ACHN (cell line): ENCODE data around the gene POU3F3.

Experiments
- DNase-seq: peaks from one replicate; pipeline ENCODE4 v3.0.0-alpha.2; 2015
- in situ Hi-C: cut with HindIII; loops from 2 replicates; pipeline ENCODE4 v1.10.0; 2017; ENCODE audit warnings: low sequenced_read_pairs, low pct_ligation_motif_present, low pct_unique_long_range_greater_than_20kb

POU3F3 gene

DNA sequence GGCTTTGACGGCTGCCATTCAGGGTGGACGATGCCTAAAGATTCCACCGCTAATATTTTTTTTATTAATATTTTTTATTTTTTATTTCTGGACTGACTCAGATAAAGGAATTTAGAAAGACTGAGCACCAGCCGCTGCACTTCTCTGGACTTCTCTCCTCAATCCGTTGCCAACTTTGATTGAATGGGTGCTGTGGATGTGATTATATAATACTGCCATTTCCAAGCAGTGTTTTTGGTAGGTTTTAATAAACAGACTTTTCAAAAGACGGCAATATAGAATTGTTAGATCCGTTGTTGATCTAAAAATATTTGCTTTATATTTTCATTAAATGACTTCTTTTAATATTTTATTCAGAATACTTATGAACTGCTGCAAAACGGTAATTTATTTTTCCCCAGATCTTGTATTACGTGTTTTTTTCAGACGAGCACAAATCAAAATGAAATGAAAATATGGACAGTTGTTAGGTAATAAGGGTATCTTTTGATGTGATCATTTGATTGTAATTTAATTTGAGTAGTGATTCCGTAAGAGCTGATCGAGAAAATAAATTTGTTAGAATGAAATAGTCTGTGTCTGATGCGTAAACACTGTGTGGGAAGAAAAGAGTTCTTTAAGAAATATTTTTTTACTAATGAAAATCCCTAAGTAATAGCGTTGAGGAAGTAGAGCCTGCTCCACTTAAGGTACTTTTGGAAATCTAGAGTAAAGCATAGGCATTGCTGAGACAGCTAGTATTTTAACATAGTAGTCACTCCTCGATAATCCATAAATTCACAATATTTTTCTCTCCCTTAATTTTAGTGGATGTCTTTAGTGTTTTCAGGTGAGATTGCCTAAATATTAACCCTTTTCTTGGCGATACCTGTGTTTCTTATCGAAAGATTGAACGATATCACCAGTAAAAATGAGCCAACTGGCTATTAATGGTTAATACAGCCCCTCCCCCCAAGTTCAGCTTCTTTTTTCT lies 4.4 kb downstream of the POU3F3 start:
- in situ Hi-C loops, result no loop called here
- DNase-seq, result peak; percentile 46

DNA sequence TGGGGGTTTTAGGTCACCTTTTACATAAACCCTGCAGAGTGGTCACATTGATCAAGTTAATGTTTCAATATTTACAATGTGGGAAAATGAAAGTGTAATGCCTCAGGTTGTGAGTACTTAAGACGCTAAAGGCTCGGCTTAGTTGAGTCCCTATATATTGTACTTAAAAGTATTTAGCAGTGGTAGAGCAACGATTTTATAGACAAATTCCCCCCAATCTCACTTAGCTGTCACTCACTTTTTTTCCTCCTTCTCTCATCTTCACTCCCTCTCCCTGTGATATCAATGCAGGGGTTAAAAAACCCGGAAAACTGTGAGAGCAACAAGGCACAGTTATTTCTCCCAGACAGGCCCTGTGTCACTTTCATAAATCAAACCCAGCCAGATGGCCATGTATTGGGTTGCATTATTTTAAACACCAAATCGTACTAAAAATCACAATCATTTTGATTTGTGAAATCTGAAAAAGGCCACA lies 5.4 kb downstream of the POU3F3 start:
- DNase-seq, result peak; percentile 62
- in situ Hi-C loops, result no loop called here

DNA sequence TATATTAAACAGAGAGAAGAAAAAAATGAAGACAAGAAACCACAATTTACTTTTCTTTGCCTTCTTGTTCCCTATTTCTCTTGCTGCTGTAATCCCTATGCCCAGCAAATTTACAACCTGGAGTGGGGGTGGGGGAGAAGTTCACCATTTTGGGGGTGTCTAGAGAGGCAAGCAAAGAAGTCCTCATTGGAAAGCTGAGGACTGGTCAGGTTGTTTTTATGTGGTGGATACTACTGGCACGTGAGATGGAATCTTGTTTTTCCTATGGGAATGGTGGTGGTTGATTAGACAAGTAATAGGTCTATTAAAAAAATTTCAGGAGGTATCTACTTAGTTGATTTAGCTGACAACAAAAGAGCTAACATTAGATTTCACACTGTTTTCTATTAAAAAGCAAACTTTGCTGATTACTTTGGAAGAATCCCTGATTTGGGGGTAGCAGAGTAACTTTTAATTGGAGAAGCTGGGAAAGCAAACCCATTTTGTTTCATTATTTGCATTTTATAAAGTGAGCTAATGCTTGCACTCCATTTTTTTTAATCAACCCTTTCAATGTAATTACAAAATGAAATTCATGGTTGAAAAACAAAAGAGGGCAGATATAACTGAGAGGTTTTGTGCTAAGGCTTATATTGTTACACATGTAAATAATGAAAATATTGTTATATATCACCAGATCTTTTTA lies 6.0 kb downstream of the POU3F3 start:
- DNase-seq, result no peak
- in situ Hi-C loops, result no loop called here

DNA sequence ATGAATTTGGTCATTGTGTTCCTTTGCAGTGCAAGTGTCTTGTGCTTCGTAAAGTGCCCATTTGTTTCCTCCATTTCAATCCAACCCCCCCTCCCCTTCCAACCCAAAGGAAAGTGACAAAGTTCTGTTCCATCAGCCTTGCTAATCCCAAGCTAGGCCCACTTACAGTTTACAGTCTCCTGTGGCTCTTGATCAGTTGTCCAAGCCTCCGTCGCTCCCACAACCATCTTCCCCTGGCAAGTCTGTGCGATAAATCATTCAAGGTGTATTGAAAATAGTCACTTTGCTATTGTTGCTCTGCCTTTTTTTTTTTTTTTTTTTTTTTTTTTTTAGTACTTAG lies 6.5 kb downstream of the POU3F3 start:
- DNase-seq, result peak; percentile 31
- in situ Hi-C loops, result no loop called here

DNA sequence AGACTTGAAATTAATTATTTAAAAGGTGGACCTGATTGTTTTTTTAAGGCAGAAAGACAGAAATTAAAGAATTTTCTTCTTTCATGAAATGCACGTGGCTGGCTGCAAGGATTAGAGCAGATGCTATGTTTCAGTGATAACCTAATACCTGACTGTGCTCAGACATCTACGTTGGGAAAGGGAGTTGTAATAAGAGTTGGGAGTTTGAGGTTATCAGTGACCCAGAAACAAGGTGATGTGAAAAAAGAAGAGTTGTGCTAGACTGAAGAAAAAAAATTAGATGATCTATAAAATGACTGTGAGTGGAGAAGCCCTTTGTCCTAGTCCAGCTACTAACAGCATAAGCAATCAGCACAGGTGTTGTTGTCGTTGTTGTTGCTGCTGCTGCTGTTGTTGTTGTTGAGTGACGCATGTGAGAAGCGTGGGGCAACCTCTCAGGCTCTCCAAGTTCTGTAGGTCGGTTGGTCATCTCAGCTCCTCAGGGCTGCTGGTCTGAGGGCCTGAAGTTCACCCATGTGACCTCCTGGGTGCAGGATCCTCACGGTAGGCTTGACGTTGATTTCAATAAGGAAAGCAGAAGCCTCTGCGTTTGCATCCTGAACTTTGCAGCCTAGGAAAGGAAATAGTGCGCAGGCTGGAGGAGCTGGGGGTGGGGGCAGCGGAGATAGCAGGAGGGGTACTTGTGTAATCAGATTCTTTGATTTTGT lies 7.6 kb downstream of the POU3F3 start:
- peak; percentile 63 for DNase-seq
- in situ Hi-C loops, result no loop called here

DNA sequence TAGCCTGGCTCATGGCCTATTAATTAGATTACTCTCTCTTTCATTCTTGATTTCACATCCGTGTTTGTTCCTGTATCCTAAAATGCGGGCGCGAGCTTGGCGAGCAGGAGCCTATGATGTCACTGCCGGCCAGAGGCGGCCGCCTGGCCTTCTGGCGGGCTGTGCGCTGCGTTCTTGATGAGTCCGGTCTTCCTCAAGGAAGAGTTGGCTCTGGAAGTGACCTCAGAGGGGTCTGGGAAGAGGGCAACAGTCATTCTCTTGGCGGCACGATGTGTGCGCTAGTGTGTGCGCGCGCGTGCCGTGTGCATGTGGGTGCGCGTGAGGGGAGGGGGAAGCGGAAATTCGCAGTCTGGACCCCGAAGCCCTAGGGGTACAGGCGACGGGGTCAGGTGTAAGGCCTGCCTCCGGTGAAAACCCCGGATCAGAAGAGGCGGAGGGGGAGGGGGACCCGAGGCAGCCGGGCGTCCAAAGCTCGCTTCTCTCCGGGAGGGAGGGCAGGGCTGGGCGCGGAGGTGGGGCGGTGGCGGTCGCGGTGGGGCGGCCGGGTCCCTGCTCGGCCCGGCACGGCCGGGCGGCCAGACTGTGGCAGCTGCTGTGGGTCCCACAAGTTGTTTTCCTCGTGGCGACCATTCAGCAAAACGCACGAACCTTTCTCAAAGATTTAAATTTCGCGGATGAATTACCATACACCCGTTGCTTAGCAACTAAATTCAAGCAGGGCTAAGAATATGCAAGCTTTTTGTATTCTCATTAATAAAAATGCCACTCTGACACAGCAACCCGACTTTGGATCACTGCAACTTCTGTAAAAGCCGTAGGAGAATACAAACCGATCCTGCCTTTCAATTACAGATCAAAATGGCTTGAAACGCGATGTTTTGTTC lies 8.4 kb downstream of the POU3F3 start:
- in situ Hi-C loops, result no loop called here

DNA sequence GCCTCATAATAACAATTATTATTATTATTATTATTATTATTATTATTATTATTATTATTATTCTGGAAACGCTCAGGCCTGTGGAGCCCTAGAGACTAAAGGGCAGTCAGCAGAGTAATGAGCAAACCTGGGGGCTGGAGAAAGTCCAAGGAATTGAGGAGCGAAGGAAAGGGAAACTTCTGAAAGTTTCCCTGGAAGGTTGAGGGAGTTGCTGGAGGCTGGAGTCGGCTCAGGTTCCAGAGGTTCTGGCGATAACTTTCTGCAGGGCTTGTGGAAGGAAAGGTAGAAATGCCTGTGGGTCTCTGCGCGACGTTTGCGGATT lies 9.2 kb downstream of the POU3F3 start:
- in situ Hi-C loops, result no loop called here
- no peak for DNase-seq

More for the DNA sequence above, 8.4 kb downstream of the POU3F3 start:
- DNase-seq, result peak; percentile 84

DNA sequence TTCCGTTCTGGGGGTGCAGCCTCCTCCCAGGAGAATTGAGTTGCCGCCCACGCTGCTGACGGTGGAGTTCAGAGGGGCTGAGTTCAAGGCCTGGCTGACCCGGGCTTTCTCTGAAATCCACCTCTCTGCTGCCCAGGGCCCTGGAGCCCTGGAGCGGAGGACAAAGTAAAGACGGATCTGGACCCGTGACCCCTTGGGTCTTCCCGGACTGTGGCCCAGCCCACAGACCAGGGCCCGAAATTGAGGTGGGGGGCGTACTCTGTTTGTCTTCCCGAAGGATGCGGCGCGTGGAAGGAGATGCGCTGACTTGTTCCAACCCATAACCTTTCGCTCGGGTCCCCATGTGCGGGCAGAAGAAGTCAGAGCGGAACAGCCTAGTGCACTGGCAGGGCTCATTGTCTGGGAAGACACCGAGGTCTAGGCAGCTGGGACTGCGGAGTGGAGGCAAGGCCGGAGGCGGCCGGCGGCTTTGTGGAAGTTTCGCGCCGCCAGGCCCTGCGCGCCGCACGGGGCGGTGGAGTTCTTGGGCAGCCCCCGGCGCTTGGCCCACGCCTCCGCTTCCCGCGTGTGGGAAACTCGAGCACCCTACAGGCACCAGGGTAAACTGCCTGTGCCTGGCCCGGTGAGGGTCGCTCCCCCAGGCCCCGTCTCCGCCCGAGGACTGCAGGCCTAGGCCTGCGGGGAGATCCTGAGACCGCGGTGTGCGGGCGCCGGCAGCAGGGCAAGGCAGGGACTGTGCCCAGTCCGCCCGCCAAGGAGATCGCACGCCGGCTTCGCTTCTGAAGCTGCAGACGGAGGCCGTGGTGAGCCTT lies 9.8 kb downstream of the POU3F3 start:
- no peak for DNase-seq
- in situ Hi-C loops, result no loop called here

DNA sequence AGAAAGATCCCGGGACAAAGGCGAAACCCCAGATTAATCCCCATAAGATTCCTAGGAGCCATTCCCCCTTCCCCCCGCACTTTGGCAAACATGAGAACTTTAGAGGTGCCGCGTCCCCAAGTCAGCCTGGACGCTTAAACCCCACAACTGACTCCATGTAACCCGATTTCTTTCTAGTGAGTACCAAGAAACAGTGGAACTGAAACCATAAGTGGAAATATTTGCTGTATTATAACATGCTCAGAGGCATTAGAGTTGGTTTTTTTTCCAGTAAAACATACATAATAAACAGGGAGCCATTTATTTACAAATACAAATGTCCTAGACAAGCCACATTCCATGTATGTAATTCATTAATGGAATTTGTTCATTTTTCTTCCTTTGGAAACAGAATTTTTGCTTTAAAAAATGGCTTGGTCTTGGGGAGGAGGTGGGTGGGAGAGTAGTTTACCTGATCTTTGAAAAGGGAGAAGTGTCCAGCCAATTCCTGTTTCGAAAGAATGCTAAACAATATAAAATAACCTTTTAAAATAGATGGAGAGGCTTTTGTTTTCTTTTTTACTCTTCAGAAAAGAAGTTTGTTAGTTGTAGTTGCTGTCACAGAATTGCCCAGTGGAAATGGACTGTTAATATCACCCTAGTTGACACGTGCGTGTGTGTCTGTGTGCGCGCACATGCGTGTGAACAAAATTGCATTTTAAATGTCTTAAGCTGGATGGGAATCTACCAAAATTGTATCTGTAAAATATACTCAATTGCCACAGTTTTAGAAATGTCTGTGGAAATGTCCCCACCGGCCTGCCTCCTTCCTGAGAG lies 10.6 kb downstream of the POU3F3 start:
- in situ Hi-C loops, result no loop called here
- DNase-seq, result no peak

DNA sequence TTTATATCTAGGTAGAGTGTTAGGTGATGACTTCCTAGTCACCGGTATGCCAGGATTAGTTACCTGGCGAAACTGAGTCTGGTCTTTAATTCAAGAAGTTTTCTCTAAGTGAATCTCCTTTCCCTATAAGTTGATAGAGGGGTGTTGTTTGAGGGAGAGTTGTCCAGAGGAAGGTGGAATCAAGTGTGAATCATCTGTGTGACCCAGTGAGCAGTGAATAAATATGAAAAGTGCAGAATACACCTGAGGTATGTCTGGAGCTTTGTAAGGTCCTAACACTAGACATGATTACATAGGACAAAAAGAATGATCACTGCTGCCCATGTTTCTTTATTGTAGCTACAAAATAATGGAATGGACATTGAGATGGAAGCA lies 11.2 kb downstream of the POU3F3 start:
- no peak for DNase-seq
- in situ Hi-C loops, result no loop called here

DNA sequence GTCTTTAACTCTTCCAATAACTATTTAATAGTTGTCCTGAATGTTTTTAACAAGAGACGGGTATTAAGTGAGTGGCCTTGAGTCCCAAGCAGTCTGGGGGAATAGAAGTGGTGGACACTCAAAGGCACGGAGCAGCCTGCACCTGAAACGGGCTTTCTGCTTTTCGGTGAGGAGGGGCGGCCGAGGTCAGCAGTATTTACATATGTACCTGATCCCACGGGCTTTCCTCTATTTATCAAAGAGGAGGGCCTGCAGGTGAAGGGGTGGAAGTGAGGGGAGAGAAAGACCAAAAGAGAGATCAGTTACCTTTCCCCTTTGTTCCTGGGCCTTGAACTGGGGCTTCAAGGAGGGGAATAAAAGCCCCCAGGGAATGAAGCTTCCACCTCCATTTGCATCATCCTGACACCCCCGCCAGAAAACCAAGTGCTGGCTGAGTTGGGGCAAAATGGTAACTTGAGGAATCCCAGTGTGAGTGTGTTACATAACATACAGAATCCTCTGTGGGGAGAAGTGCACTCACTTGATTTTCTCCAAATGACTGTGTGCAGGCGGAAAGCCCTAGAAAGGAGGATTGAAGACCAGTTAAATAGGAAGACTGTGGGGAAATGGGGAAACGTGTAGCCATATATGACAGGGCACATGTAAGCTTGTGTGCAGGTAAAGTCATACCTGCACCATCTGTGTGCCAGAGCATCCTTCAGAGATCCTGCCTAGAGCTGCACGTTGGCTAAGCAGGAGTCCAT lies 12.4 kb downstream of the POU3F3 start:
- in situ Hi-C loops, result no loop called here
- DNase-seq, result no peak

DNA sequence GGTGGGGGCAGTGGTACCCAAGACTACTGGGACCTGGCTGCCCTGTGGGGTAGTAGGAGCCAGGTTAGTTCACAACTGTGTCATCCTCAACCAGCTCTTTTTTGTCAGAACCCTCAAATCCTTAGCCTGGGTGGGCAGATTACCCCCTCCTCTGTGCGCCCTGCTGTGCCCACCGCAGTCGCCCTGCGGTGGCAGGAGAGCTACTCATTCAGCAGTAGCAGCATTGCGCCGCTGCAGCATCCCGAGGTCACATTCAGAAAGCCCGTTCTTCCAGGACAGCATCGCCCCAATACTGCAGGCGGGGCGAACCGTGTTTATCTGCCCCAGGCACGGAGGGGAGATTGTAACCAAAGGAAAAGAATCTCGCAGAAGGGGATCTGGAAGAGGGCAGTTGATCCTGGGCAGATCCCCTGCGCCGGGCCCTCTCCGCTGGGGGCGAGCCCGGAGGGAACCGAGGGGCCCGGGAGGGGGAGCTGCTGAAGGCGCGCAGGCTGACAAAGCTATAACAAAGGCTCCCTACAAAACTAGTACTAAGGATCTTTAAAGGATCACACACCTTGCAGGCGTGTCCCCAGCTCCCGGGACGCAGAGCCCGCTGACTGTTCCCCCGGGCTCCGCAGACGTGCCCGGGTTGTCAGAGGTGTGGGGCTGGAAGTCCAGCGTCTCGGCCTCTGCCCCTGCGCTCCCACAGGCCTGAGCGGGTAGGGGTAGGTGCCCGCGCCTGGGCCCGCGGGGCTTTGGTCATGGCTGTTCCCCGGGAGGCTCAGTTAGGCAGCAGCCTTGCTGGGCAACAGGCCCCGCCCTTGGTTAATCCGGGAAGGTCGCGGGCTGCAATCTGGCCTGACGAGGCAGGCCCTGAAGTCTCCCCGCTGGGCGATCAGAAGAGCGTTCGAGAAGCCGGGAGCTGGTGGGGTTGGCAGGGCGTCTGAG lies 13.2 kb downstream of the POU3F3 start:
- peak; percentile 8 for DNase-seq
- in situ Hi-C loops, result no loop called here

DNA sequence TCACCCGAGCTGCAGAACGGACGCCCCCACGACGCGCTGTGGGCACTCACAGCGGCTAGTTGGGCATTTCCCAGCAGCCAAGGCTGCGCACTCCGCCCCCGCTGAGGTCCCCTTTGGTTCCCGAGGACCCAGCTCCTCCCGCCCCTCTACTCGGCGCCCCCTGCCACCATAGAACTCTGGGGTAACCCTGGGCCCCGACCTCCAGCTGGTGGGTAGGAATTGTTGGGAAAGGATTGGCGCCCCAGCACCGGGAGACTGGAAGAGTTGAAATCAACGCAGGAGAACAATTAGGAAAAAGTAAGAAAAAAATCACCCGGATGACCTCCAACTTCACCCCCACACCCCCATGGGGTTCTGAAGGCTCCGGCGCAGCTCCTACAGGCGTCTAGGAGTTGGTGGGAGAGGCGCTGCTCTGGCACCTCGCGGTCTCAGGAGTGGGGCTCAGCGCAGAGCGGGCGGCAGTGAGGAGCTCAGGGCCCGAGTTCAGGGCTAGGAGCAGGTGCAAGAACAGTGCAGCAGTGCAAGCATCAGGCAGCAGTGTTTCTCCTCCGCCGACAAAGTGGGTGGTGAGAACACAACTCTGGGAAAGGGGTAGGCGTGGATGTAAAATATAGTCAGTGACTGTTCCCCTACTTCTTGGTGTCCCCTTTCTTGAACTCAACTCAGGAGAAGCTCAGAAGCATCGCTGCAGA lies 14.0 kb downstream of the POU3F3 start:
- in situ Hi-C loops, result no loop called here
- no peak for DNase-seq

DNA sequence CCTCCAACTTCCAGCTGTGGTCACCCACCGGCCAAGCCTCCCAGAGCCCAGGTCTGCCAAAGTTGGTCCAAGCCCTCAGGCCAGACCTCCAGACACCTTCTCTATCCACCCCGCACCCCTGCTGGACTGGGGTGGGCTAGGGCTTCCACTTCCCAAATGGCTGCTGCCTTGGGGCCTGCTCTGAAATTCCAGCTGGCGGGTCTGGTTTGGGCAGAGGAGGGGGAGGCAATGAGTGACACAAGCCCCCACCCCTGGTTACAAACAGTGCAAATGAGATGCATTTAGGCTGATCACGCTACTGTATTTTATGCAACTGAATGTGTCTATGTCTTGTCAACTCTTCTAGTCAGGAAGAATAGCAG lies 14.6 kb downstream of the POU3F3 start:
- DNase-seq, result no peak
- in situ Hi-C loops, result no loop called here
